Adrenal gland (tissue), 12 donors: ENCODE measurements around the gene ATP8B3. TPM values are rescaled to one million over a fixed set of nuclear protein-coding genes. Genes with fewer than 3 reads are reported as not detected.

Experiments used
- DNase-seq, 7 donors: peaks; one replicate each; pipeline ENCODE4 v3.0.0-alpha.2; 2019 to 2020
- H3K27ac ChIP-seq, 5 donors: fragments of 200-600 bp; sonication (generic) in 4 of 5; 1 replicate in 3 of 5; 2 replicates in 2 of 5; pipeline versions ENCODE4 v1.5.1 to v1.8.0; 2016 to 2020; ENCODE audit warnings: mild to moderate bottlenecking in 1 of 5
- H3K27me3 ChIP-seq: fragments of 200-600 bp; 2 replicates; pipeline ENCODE4 v1.8.0; 2021
- H3K36me3 ChIP-seq, 2 donors: fragments of 200-600 bp; replicated peaks in 1 of 2; 1 replicate in 1 of 2; 2 replicates in 1 of 2; pipeline versions ENCODE4 v1.5.1 to v1.8.0; 2018 to 2022
- H3K4me1 ChIP-seq, 2 donors: fragments of 200-600 bp; replicated peaks in 1 of 2; 1 replicate in 1 of 2; 2 replicates in 1 of 2; pipeline versions ENCODE4 v1.5.1 to v1.8.0; 2018 to 2021
- H3K4me3 ChIP-seq, 4 donors: fragments of 200-600 bp; sonication (generic) in 3 of 4; one replicate each; pipeline ENCODE4 v1.5.1; 2016 to 2018
- H3K9me3 ChIP-seq, 3 donors: fragments of 200-600 bp; sonication (generic) in 1 of 3; replicated peaks in 1 of 3; 1 replicate in 2 of 3; 2 replicates in 1 of 3; pipeline versions ENCODE4 v1.5.1 to v1.8.0; 2016 to 2021
- CTCF ChIP-seq, 6 experiments: fragments of 450-650 bp in 4 of 6; fragments of 200-600 bp in 2 of 6; sonication (generic) in 1 of 6; IDR thresholded peaks; 1 replicate in 5 of 6; 2 replicates in 1 of 6; pipeline versions ENCODE4 v1.5.1 to v1.8.0; 2016 to 2021; ENCODE audit warnings: antibody characterized with exemption in 6 of 6, mild to moderate bottlenecking in 2 of 6, moderate library complexity in 1 of 6
- POLR2A ChIP-seq, 2 donors: fragments of 450-650 bp; IDR thresholded peaks; one replicate each; pipeline ENCODE4 v1.6.1; 2017; ENCODE audit warnings: antibody characterized with exemption in 2 of 2, mild to moderate bottlenecking in 2 of 2, moderate library complexity in 1 of 2
- WGBS, 4 donors: extraction: QIAGEN DNeasy Blood & Tissue Kit in 2 of 4; methylation state at CpG; one replicate each; pipeline versions ENCODE4 v1.1.5 to v1.1.7; 2013 to 2017; 5-methylcytosine and 5-hydroxymethylcytosine counted together
- intact Hi-C, 2 donors: fragments of 100-400 bp; cut with DNase I; formaldehyde crosslinking; loops; one replicate each; pipeline versions ENCODE4 v1.14.1 to v1.15.0; 2022 to 2023
- polyA plus RNA-seq, 3 donors: library from polyadenylated mRNA; stranded (reverse); fragments of 200-250 nt in 2 of 3; fragments of 350-450 nt in 1 of 3; fragmentation: Illumina TruSeq in 1 of 3; extraction: RNeasy Lipid Tissue Mini Kit (QIAGEN cat#74804) in 1 of 3; gene quantifications; one replicate each; pipeline ENCODE4 v1.2.3, GENCODE V29; 2013 to 2014
- total RNA-seq, 9 donors: library from RNA; depleted of rRNA in 4 of 9; stranded (reverse); fragments of >200 nt in 4 of 9; fragments of 120-200 nt in 1 of 9; fragmentation: NEBNext Ultra II Directional in 1 of 9; extraction: Animal tissue kit (Norgen Biotek cat#: 25700) in 1 of 9; gene quantifications; one replicate each; pipeline versions ENCODE4 v1.1.0 to v1.2.4, GENCODE V29; 2013 to 2023
- donor health status: healthy with polysubstance abuse.
- donor health status: Bipolar disorder and iron deficiency.
- donor health status: DM: yes; HTN: yes; CAD: no.
- donor health status: DM: no; HTN: no; CAD: no.
- donor health status: DM: no; HTN: no; CAD: no.
- donor health status: DM: yes; HTN: yes; CAD: no.

Gene ATP8B3
- total and polyA plus RNA-seq, 12 donors = 0.26 to 15.1 (median 4.4) TPM

GRCh38 chr19:1752757-1753728, 59.0 kb downstream of the ATP8B3 start, which contains the start of gene ONECUT3:
TSS of gene ONECUT3 (plus strand) at chr19:1753506. CDS start at chr19:1753663, 157 bp downstream.
- no peak within 1 kb of the TSS for H3K4me3 ChIP-seq
- DNase-seq = peak in 1 of 7 donors; percentile 16
- H3K9me3 ChIP-seq = no peaks in the 10 kb centered on the region
- H3K27me3 ChIP-seq = peaks cover 88% of the 10 kb centered on the region
- H3K36me3 ChIP-seq = no peaks in the 10 kb centered on the region
- WGBS, 4 donors = 3 to 10% (median 4%) methylated on average over 7 to 77 of the region's 77 CpGs
- H3K4me1 ChIP-seq = peaks cover 0 to 12% of the 10 kb centered on the region in 2 donors
- no peak within 1 kb of the TSS for H3K27ac ChIP-seq
- TF ChIP-seq CTCF (IDR thresholded peaks at IDR 0.05) = no peak
- no peak for TF ChIP-seq POLR2A (IDR thresholded peaks at IDR 0.05)
- intact Hi-C loops = no loop called here

GRCh38 chr19:1752009-1752756, 59.9 kb downstream of the ATP8B3 start:
- no peak for TF ChIP-seq POLR2A (IDR thresholded peaks at IDR 0.05)
- no peak for TF ChIP-seq CTCF (IDR thresholded peaks at IDR 0.05)
- DNase-seq = no peak
- no peak overlapping the region for H3K4me3 ChIP-seq
- peaks cover 86% of the 10 kb centered on the region for H3K27me3 ChIP-seq
- H3K9me3 ChIP-seq = no peaks in the 10 kb centered on the region
- H3K27ac ChIP-seq = no peak overlapping the region
- 0 to 6% (median 2%) methylated on average over 7 to 16 of the region's 16 CpGs for WGBS, 4 donors
- H3K36me3 ChIP-seq = no peaks in the 10 kb centered on the region
- peaks cover 0 to 12% of the 10 kb centered on the region in 2 donors for H3K4me1 ChIP-seq
- intact Hi-C loops = no loop called here

GRCh38 chr19:1751367-1752008, 60.6 kb downstream of the ATP8B3 start:
- Histone ChIP-seq H3K4me3 (no peak overlapping the region), H3K36me3 (no peaks in the 10 kb centered on the region), H3K4me1 (peaks cover 0 to 12% of the 10 kb centered on the region in 2 donors), H3K9me3 (no peaks in the 10 kb centered on the region), H3K27ac (no peak overlapping the region), H3K27me3 (peaks cover 86% of the 10 kb centered on the region)
- no peak for TF ChIP-seq CTCF (IDR thresholded peaks at IDR 0.05)
- TF ChIP-seq POLR2A (IDR thresholded peaks at IDR 0.05) = no peak
- WGBS, 4 donors = 4 to 7% (median 6%) methylated on average over 14 to 16 of the region's 16 CpGs
- intact Hi-C loops = no loop called here
- DNase-seq = no peak
